Ishikawa (cell line): ENCODE measurements around the gene CERT1.

ENCODE experiments used
- CEBPB ChIP-seq: IDR thresholded peaks from 2 replicates; pipeline ENCODE4 v1.6.1; 2012
- CREB1 ChIP-seq: IDR thresholded peaks from 2 replicates; pipeline ENCODE4 v1.6.1; 2012; ENCODE audit warnings: low read depth
- EGR1 ChIP-seq: IDR thresholded peaks from 2 replicates; pipeline ENCODE4 v1.6.1; 2012
- EP300 ChIP-seq: IDR thresholded peaks from 2 replicates; pipeline ENCODE4 v1.6.1; 2012; ENCODE audit warnings: borderline replicate concordance
- FOXM1 ChIP-seq: IDR thresholded peaks from 2 replicates; pipeline ENCODE4 v1.6.1; 2012; ENCODE audit warnings: low read depth, borderline replicate concordance
- MAX ChIP-seq: IDR thresholded peaks from 2 replicates; pipeline ENCODE4 v1.6.1; 2012
- NFIC ChIP-seq: IDR thresholded peaks from 2 replicates; pipeline ENCODE4 v1.6.1; 2012
- RAD21 ChIP-seq: IDR thresholded peaks from 2 replicates; pipeline ENCODE4 v1.6.1; 2012; ENCODE audit warnings: low read depth
- REST ChIP-seq: IDR thresholded peaks from 2 replicates; pipeline ENCODE4 v1.6.1; 2012; ENCODE audit warnings: low read depth, mild to moderate bottlenecking
- TAF1 ChIP-seq: IDR thresholded peaks from 2 replicates; pipeline ENCODE4 v1.6.1; 2012; ENCODE audit warnings: low read depth, mild to moderate bottlenecking
- TCF12 ChIP-seq: IDR thresholded peaks from 2 replicates; pipeline ENCODE4 v1.6.1; 2012; ENCODE audit warnings: low read depth
- TEAD4 ChIP-seq: IDR thresholded peaks from 2 replicates; pipeline ENCODE4 v1.6.1; 2012
- USF1 ChIP-seq: IDR thresholded peaks from 2 replicates; pipeline ENCODE4 v1.6.1; 2012
- YY1 ChIP-seq: IDR thresholded peaks from 2 replicates; pipeline ENCODE4 v1.6.1; 2012; ENCODE audit warnings: low read depth
- ZBTB7A ChIP-seq: IDR thresholded peaks from 2 replicates; pipeline ENCODE4 v1.6.1; 2012; ENCODE audit warnings: low read depth

The CERT1 gene

DNA sequence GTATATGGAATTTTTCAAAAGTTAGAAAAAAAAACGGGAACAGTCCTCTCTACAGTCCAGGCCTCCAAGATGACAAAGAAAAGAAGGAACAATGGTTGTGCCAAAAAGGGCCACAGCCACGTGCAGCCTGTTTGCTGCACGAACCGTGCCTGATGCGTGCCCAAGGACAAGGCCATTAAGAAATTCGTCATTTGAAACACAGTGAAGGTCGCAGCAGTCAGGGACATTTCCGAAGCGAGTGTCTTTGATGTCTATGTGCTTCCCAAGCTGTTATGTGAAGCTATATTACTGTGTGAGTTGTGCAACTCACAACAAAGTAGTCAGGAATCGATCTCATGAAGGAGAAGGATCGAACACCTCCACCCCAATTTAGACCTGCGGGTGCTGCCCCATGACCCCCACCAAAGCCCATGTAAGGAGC is 137.0 kb downstream of the CERT1 start:
- no peak for TF ChIP-seq ZBTB7A
- no peak for TF ChIP-seq FOXM1
- TF ChIP-seq TCF12, result no peak
- TF ChIP-seq NFIC, result no peak
- TF ChIP-seq REST, result no peak
- TF ChIP-seq CREB1, result no peak

DNA sequence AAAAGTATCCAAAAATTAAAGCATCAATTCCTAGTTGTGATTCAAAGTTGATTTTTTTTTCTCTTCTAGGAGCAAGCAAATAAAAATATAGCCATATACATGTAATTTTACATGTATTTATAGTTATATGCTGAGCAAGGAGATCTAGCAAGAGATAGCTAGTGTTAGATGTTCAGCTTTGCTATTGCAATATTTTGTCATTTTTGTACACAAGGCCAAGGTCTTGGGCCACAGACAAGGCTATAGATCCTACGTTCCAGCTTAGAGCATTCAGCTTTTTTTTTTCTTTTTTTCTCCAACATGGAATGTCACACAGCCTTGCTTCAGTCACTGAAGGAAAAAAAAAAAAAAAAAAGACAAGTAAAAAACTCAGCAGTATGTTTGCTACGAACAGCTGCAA is 137.6 kb downstream of the CERT1 start:
- TF ChIP-seq ZBTB7A (no peak), REST (no peak), NFIC (no peak), YY1 (no peak), FOXM1 (no peak), RAD21 (no peak), EP300 (no peak), TEAD4 (no peak), CEBPB (no peak), USF1 (no peak), MAX (no peak), TCF12 (no peak), CREB1 (no peak), EGR1 (no peak), TAF1 (no peak)

DNA sequence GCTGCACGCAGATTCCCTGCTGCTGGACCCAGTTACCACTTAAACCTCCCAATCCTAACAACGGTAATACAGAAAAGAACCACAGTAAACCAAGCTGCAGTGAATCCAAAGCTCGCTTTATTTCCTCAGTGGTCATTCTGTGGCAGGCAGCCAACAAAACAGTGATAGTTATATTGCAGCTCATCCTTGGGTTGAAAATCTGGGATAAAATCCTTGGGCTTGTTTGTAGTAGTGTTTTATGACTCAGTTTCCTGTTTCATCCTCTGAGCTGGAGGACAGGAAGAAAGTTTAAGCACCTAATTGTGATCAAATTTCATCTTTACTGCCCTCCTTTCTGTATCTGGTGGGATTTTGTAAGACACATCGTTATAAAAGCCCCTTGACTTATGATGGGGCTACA is 143.0 kb downstream of the CERT1 start:
- TF ChIP-seq TEAD4 (no peak), NFIC (no peak), MAX (no peak), ZBTB7A (no peak), EGR1 (no peak), RAD21 (no peak), TAF1 (no peak), EP300 (no peak)

DNA sequence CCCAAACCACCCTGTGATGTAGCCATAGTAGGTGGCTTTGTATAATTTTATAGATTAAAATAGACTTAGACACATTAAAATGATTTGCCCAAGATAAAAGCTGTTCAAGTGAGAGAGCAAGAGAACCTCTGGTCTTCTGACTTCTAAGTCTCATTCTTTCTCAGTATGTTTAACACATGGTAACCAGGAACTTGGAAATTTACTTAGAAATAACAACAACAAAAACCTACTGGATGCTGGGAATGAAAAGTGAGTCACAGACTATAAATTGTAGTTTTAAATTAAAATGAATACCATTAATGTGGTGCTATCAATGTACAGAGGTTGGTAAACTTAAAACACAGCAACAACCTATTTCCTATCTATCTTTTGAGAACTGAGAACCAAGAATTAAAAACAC is 144.0 kb downstream of the CERT1 start:
- TF ChIP-seq USF1, result no peak
- TF ChIP-seq EGR1, result no peak
- TF ChIP-seq TAF1, result no peak
- no peak for TF ChIP-seq NFIC
- no peak for TF ChIP-seq EP300
- no peak for TF ChIP-seq TEAD4
- no peak for TF ChIP-seq REST
- no peak for TF ChIP-seq CREB1
- no peak for TF ChIP-seq MAX
- no peak for TF ChIP-seq ZBTB7A
- TF ChIP-seq RAD21, result no peak
- no peak for TF ChIP-seq YY1
- TF ChIP-seq TCF12, result no peak
- TF ChIP-seq CEBPB, result no peak
- TF ChIP-seq FOXM1, result no peak

DNA sequence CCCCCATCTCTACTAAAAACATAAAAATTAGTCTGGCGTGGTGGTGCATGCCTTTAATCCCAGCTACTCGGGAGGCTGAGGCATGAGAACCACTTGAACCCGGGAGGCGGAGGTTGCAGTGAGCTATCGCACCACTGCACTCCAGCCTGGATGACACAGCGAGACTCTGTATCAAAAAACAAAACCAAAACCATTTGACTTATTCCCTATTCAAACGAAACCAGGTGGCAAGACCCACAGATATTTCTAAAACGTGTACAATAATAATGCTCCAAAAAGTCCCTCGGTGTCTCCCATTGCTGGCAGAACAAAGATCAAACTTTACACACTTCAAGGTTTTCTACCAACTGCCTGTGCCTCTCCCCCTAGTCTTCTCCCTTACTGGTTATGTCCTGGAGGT is 144.6 kb downstream of the CERT1 start:
- TF ChIP-seq REST (no peak), TCF12 (no peak), EGR1 (no peak), ZBTB7A (no peak), NFIC (no peak), EP300 (no peak), CEBPB (no peak)
